ENCODE results near the gene DPF3. TPM values are rescaled to one million over a fixed set of nuclear protein-coding genes. Genes with fewer than 3 reads are reported as not detected.

DPF3 gene
- total RNA-seq, 1 experiment from 2014 or later: not detected

GRCh38 chr14:72699443-72699842 is 194.5 kb downstream of the DPF3 start:
- Histone ChIP-seq H3K4me2 (no peak overlapping the region), H3K27me3 (ENCODE audit: insufficient read depth, low read depth) (peaks cover 66% of the 10 kb centered on the region), H3K9me3 (ENCODE audit: insufficient read depth, low read depth) (no peaks in the 10 kb centered on the region), H3K27ac (no peak overlapping the region), H3F3A (ENCODE audit: insufficient read depth, low read depth) (no peaks in the 10 kb centered on the region), H2AFZ (no peak overlapping the region), H3K9me2 (ENCODE audit: insufficient read depth) (no peaks in the 10 kb centered on the region), H3K4me1 (replicated peaks; ENCODE audit: insufficient read depth) (no peaks in the 10 kb centered on the region), H3K36me3 (ENCODE audit: low read depth) (no peaks in the 10 kb centered on the region), H4K20me1 (ENCODE audit: insufficient read depth) (no peaks in the 10 kb centered on the region), H3K4me3 (no peak overlapping the region), H3K79me2 (ENCODE audit: low read depth) (no peaks in the 10 kb centered on the region)
- ChIA-PET POLR2A (ENCODE audit: unreplicated experiment) (no interaction called here), CTCF (no interaction called here)
- DNase-seq: no peak
- no TSS peak for BruUV-seq (replicated peaks)
- TF ChIP-seq EZH2 (IDR thresholded peaks at IDR 0.05; ENCODE audit: low read depth) (no peak), CTCF (conservative IDR thresholded peaks at IDR 0.05) (no peak)
- intact Hi-C loops (cut with micrococcal nuclease; ENCODE audit: unreplicated experiment): no loop called here

GRCh38 chr14:72692696-72693095 is 201.2 kb downstream of the DPF3 start:
- no peaks in the 10 kb centered on the region for H3K79me2 ChIP-seq (ENCODE audit: low read depth)
- H2AFZ ChIP-seq: no peak overlapping the region
- no peaks in the 10 kb centered on the region for H4K20me1 ChIP-seq (ENCODE audit: insufficient read depth)
- H3K4me3 ChIP-seq: no peak overlapping the region
- H3K9me2 ChIP-seq (ENCODE audit: insufficient read depth): no peaks in the 10 kb centered on the region
- peaks cover 54% of the 10 kb centered on the region for H3K27me3 ChIP-seq (ENCODE audit: insufficient read depth, low read depth)
- POLR2A ChIA-PET (ENCODE audit: unreplicated experiment): no interaction called here
- no TSS peak for BruUV-seq (replicated peaks)
- H3K4me1 ChIP-seq (replicated peaks; ENCODE audit: insufficient read depth): no peaks in the 10 kb centered on the region
- no peaks in the 10 kb centered on the region for H3F3A ChIP-seq (ENCODE audit: insufficient read depth, low read depth)
- H3K9me3 ChIP-seq (ENCODE audit: insufficient read depth, low read depth): no peaks in the 10 kb centered on the region
- H3K27ac ChIP-seq: no peak overlapping the region
- H3K4me2 ChIP-seq: no peak overlapping the region
- CTCF ChIA-PET: no interaction called here
- no peaks in the 10 kb centered on the region for H3K36me3 ChIP-seq (ENCODE audit: low read depth)
- TF ChIP-seq CTCF (conservative IDR thresholded peaks at IDR 0.05) (no peak), EZH2 (IDR thresholded peaks at IDR 0.05; ENCODE audit: low read depth) (no peak)
- DNase-seq: no peak
- intact Hi-C loops (cut with micrococcal nuclease; ENCODE audit: unreplicated experiment): no loop called here

GRCh38 chr14:72690324-72690723 is 203.6 kb downstream of the DPF3 start:
- Histone ChIP-seq H3K4me3 (no peak overlapping the region), H3K9me3 (ENCODE audit: insufficient read depth, low read depth) (no peaks in the 10 kb centered on the region), H3K9me2 (ENCODE audit: insufficient read depth) (no peaks in the 10 kb centered on the region), H2AFZ (no peak overlapping the region), H3K27me3 (ENCODE audit: insufficient read depth, low read depth) (peaks cover 48% of the 10 kb centered on the region), H4K20me1 (ENCODE audit: insufficient read depth) (no peaks in the 10 kb centered on the region), H3K36me3 (ENCODE audit: low read depth) (no peaks in the 10 kb centered on the region), H3K79me2 (ENCODE audit: low read depth) (no peaks in the 10 kb centered on the region), H3F3A (ENCODE audit: insufficient read depth, low read depth) (no peaks in the 10 kb centered on the region), H3K4me2 (no peak overlapping the region), H3K27ac (no peak overlapping the region), H3K4me1 (replicated peaks; ENCODE audit: insufficient read depth) (no peaks in the 10 kb centered on the region)
- TF ChIP-seq CTCF (conservative IDR thresholded peaks at IDR 0.05): no peak
- TF ChIP-seq EZH2 (IDR thresholded peaks at IDR 0.05; ENCODE audit: low read depth): no peak
- no TSS peak for BruUV-seq (replicated peaks)
- POLR2A ChIA-PET (ENCODE audit: unreplicated experiment): no interaction called here
- CTCF ChIA-PET: no interaction called here
- DNase-seq: no peak
- intact Hi-C loops (cut with micrococcal nuclease; ENCODE audit: unreplicated experiment): no loop called here
